HG02981 (cell line): ENCODE data around the gene MMP21.

Source experiments
- ATAC-seq: cut with Tn5 transposase; IDR thresholded peaks from one replicate; pipeline ENCODE4 v1.9.1; 2021; ENCODE audit warnings: mild to moderate bottlenecking, moderate library complexity; ENCODE audit not compliant: unreplicated experiment

Gene MMP21

DNA sequence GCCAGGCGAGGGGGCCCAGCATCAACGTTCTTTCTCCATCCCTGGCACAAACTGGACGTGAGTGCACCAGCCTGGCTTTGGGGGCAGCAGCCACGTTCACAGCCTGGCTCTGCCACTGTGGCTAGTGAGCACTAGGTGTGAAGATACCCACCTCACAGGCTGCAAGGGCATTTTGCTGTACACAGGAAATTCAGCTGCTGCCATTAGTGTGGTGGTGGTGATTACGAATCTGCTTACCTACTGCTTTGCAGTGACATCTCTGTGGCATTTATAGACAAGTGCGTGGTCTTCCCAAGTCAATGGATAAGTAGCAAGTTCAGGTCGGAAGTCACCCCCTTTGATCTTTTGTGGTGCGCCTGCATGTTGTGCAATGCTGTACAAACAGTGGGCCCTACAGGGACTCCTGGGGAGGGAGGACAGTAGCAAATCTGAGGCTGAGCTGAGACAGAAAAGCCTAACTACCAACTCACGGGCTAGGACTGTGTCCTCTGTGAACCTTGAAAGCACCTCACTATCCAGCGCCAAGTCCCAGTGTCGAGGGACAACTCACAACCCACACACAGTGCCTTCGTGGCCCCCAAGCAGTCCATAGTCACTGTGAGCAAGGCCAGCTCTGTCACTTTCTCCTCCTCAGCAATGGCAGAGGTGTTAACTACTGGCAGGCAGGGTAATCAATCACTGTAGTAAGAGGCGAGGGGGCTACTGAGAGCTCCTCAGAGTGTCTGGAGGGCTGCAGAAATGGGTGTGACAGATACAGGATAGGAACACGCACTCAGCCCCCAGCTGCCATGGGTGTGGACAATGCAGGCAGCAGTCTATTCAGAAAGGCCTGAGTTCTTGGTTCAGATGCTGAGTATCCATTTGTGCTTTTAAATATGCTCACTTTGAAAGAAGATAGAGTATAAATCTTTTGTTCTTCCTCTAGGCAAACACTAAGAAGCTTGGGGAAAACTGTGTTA is 17.0 kb upstream of the MMP21 start:
- ATAC-seq, result no peak

DNA sequence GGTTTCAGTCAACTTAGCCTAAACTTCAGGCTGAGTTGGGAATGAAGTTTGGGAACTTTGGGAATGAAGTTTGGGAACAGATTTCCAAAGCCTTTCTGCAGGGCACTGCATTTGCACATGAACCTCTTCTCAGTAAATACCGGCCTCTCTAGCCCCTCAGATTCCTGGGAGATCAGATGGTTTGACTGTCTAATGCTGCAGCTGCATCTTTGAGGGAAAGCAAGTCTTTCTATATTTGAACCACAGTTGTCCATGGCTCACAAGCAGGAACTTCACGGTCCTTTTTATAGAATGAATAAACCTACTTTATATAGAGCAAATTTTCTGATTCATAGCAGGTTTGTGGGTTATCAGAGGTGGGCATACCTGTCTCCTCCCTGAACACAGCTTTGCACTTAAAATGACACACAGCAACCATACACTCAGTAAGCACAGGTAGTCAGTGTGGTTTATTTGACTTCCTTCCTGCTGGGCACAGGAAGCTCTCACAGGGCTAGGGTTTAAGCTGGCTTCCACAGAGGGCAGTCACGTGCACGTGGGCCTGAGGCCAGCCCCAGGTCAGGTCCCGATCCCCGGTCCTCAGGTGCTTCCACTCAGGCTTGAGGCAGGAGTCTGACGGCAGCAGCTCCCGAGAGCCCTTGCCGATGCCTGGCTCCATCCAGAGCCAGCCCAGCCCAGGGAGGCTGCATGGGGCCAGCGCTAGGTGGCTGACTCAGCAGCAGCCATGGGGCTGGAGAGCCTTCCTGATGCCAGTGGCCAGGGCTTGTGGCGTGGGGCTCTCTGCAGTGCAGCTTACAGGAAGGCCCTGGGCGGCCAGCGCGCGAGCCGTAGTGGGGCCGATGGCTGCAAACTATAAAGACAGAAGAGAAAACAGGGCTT is 12.8 kb upstream of the MMP21 start:
- no peak for ATAC-seq

GRCh38 chr10:125785791-125786190 is 10.2 kb upstream of the MMP21 start:
- ATAC-seq, result no peak

DNA sequence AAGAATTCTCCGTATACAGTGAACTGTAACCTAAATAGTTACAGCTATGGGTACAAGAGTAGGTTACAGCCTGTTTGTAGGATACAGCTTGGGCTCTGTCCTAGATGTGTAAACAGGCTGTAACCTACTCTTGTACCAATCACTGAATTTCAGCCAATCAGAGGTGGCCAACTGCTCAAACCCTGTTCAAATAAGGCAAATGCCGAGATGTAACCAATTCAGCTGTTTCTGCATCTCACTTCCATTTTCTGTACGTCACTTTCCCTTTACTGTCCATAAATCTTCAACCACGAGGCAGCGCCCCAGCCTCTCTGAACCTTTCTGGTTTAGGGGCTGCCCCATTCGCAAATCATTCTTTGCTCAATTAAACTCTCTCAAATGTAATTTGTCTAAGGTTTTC is 8.3 kb upstream of the MMP21 start:
- ATAC-seq, result peak; percentile 85

GRCh38 chr10:125783408-125783807 is 7.8 kb upstream of the MMP21 start:
- peak; percentile 0 for ATAC-seq

DNA sequence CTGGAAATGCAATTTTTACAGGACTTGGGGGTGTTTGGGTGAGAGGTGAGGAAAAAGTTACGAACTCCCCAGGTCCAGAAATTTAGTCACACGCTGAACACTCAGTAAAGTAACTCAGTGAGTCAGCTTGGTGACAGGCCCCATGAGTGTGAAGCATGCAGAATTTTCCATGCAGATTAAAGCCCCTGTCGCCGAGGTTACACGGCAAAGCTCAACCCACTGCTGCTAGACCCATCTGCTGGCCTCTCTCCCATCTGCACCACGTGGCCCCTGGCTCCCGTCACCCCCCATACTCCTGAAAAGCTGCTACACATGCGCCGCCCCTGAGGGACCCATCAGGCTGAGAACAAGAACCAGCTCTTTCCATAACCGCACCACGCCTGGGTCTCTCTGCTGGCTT is 7.0 kb upstream of the MMP21 start:
- ATAC-seq, result no peak

- no peak for ATAC-seq
Observed at GRCh38 chr10:125782054-125782453, 6.4 kb upstream of the MMP21 start.

GRCh38 chr10:125781374-125781773 is 5.8 kb upstream of the MMP21 start:
- ATAC-seq, result no peak

DNA sequence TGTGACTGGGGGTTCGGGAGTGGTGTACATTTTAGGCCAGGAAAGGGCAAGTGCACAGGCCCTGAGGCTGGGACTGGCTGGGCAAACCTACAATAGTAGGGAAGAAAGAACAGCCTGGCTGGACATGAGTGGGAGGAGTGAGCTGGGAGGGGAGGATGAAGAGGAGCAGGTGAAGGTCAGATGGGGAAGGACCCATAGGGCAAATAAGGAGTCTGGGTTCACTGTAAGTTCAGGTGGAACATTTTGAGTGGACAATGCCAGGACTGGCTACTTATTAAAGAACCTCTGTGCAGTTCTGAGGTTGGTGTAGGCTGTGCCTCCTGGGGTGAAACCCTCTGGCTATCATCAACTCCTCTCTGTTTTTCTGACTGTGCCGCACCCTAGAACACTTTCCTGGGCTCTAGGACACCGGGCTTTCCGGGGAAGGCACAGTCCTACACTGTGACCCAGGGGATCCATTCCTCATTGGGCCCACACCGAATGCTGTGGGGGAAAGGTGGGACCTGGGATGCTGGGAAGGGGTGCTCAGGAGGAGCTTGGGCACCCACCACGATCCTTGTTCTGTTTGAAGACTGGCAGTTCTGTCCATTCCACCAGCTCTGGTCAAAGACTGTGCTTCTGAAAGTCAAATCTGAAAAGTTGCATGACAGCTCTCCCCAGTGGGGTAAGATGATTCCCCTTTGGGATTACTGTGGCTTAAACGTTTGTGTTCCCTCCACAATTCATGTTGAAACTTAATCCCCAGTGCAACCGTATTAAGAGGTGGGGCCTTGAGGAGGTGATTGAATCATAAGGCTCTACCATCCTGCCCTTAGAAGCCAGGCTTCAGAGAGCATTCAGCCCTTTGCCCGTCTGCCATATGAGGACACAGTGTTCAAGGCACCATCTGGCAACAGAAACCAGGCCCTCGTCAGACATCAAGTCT is 4.0 kb upstream of the MMP21 start:
- no peak for ATAC-seq

- no peak for ATAC-seq
Observed at GRCh38 chr10:125778556-125778955, 2.9 kb upstream of the MMP21 start.

GRCh38 chr10:125777806-125778205 is 2.2 kb upstream of the MMP21 start:
- ATAC-seq, result no peak

- no peak for ATAC-seq
Observed at GRCh38 chr10:125774581-125775191, 935 bp downstream of the MMP21 start.

GRCh38 chr10:125773687-125774543 is 1.7 kb downstream of the MMP21 start:
- no peak for ATAC-seq

- ATAC-seq, result no peak
Observed at GRCh38 chr10:125772864-125773180, 2.8 kb downstream of the MMP21 start.

GRCh38 chr10:125772112-125772863 is 3.3 kb downstream of the MMP21 start:
- ATAC-seq, result no peak

DNA sequence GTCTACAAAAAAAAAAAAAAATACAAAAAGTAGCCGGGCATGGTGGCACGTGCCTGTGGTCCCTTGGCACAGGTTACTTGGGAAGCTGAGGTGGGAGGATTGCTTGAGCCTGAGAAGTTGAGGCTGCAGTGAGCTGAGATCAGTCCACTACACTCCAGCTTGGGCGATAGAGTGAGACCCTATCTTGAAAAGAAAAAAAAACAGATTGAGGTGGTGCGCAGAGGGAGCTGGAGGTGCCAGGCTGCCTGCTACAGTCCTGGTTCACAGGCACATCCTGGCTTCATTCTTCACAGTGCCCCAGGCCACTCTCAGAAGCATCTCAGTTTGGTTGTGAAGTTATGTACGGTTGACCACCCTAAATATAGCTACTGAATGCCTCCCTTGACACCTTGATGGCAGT is 4.8 kb downstream of the MMP21 start:
- no peak for ATAC-seq

- no peak for ATAC-seq
Observed at GRCh38 chr10:125769175-125769574, 6.4 kb downstream of the MMP21 start.

GRCh38 chr10:125768219-125768855 is 7.3 kb downstream of the MMP21 start:
- no peak for ATAC-seq
